Keratinocyte (primary cell): ENCODE results near the gene LUM.
A peak's percentile ranks its signal among the peaks of the same experiment; 100 is the strongest.

Experiments
- CTCF ChIP-seq, 3 experiments: IDR thresholded peaks in 1 of 3; conservative IDR thresholded peaks in 1 of 3; optimal IDR thresholded peaks in 1 of 3; 2 replicates in 2 of 3; 3 replicates in 1 of 3; pipeline versions ENCODE3 to v1.5.1; 2011; ENCODE audit warnings: low read length in 3 of 3, mild to moderate bottlenecking in 3 of 3, moderate library complexity in 2 of 3, control low read depth in 1 of 3, inconsistent platforms in 1 of 3; ENCODE audit not compliant: insufficient read depth in 2 of 3; ENCODE audit errors: extremely low read depth in 1 of 3
- EZH2 ChIP-seq: IDR thresholded peaks from one replicate; pipeline ENCODE4 v1.6.1; 2012; ENCODE audit warnings: inconsistent platforms, mild to moderate bottlenecking, low read length, moderate library complexity

DNA sequence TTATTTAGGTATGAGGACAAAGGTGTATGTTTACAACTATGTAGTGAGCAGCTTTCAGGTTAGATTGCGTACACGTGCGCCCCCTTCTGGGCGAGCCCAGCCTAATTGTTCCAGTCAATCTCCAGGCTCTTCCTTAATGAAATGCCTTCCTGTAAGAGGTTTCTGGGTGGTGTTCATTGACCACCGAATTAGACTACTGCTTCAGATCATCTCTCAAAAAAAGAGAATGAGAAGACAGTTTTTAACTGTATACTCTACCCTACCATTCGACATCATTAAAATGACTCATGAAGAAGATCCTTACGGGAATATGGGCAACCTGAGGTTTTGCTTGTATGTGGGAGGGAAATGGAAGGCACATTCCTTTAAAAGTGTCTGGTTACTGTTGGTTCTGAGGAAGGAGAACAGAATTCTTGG lies 2.1 kb downstream of the LUM start:
- peak; percentile 68 to 82 (median 77) for TF ChIP-seq CTCF (optimal IDR thresholded peaks at IDR 0.05 in 1 of 3, IDR thresholded peaks at IDR 0.05 in 1 of 3, conservative IDR thresholded peaks at IDR 0.05 in 1 of 3; ENCODE audit: extremely low read depth in 1 of 3, insufficient read depth in 2 of 3, low read length in 3 of 3)
- TF ChIP-seq EZH2, result no peak
